HL-60 (cell line): ENCODE results near the gene SCUBE1.

Source experiments
- CTCF ChIP-seq: IDR thresholded peaks from one replicate; pipeline ENCODE4 v1.5.1; 2011; ENCODE audit warnings: low read length, control low read depth, inconsistent platforms; ENCODE audit not compliant: insufficient read depth
- GABPA ChIP-seq: IDR thresholded peaks from 2 replicates; pipeline ENCODE4 v1.6.1; 2012; ENCODE audit warnings: low read depth
- POLR2AphosphoS5 ChIP-seq: IDR thresholded peaks from 2 replicates; pipeline ENCODE4 v1.6.1; 2012; ENCODE audit warnings: low read depth
- SPI1 ChIP-seq: IDR thresholded peaks from 2 replicates; pipeline ENCODE4 v1.6.1; 2012; ENCODE audit warnings: low read depth, mild to moderate bottlenecking, borderline replicate concordance
- TF ChIP-seq, protein P1 (sequence below): IDR thresholded peaks from 2 replicates; pipeline ENCODE4 v1.6.1; 2012; ENCODE audit warnings: low read depth; ENCODE audit not compliant: insufficient replicate concordance

DNA sequence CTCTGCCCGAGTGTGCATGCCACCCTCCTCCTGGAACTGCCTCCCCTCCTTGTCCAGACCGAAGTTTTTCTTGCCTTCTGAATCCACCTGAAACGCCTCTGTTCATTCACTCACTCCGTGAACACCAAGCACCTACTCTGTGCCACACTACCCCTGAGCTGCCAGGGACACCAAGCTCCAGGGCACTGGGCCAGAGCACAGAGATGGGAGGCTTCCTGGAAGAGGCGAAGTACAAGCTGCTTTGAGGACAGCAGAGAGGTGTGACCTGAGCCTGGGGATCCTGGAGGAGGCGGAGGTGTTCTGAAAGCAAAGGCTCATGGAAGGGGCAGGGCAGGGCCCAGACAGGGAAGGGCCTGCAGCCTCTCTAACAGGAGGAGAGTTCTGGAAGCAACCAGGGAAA, 47.5 kb downstream of the SCUBE1 start:
- TF ChIP-seq GABPA: no peak
- no peak for TF ChIP-seq CTCF
- TF ChIP-seq POLR2AphosphoS5: no peak
- TF ChIP-seq, protein P1, sequence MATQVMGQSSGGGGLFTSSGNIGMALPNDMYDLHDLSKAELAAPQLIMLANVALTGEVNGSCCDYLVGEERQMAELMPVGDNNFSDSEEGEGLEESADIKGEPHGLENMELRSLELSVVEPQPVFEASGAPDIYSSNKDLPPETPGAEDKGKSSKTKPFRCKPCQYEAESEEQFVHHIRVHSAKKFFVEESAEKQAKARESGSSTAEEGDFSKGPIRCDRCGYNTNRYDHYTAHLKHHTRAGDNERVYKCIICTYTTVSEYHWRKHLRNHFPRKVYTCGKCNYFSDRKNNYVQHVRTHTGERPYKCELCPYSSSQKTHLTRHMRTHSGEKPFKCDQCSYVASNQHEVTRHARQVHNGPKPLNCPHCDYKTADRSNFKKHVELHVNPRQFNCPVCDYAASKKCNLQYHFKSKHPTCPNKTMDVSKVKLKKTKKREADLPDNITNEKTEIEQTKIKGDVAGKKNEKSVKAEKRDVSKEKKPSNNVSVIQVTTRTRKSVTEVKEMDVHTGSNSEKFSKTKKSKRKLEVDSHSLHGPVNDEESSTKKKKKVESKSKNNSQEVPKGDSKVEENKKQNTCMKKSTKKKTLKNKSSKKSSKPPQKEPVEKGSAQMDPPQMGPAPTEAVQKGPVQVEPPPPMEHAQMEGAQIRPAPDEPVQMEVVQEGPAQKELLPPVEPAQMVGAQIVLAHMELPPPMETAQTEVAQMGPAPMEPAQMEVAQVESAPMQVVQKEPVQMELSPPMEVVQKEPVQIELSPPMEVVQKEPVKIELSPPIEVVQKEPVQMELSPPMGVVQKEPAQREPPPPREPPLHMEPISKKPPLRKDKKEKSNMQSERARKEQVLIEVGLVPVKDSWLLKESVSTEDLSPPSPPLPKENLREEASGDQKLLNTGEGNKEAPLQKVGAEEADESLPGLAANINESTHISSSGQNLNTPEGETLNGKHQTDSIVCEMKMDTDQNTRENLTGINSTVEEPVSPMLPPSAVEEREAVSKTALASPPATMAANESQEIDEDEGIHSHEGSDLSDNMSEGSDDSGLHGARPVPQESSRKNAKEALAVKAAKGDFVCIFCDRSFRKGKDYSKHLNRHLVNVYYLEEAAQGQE: no peak
- no peak for TF ChIP-seq SPI1
